HG02840 (cell line): ENCODE data around the gene SGSM2.
"Not testable (repeated sequence)": the region's sequence is repeated elsewhere in the genome, so short reads cannot be mapped to it uniquely, and the experiment has no call there.

Experiments used
- ATAC-seq: cut with Tn5 transposase; IDR thresholded peaks from one replicate; pipeline ENCODE4 v1.9.1; 2021; ENCODE audit warnings: mild to moderate bottlenecking, moderate library complexity, moderate number of reproducible peaks; ENCODE audit not compliant: unreplicated experiment, low FRiP score

Gene SGSM2, protein sequence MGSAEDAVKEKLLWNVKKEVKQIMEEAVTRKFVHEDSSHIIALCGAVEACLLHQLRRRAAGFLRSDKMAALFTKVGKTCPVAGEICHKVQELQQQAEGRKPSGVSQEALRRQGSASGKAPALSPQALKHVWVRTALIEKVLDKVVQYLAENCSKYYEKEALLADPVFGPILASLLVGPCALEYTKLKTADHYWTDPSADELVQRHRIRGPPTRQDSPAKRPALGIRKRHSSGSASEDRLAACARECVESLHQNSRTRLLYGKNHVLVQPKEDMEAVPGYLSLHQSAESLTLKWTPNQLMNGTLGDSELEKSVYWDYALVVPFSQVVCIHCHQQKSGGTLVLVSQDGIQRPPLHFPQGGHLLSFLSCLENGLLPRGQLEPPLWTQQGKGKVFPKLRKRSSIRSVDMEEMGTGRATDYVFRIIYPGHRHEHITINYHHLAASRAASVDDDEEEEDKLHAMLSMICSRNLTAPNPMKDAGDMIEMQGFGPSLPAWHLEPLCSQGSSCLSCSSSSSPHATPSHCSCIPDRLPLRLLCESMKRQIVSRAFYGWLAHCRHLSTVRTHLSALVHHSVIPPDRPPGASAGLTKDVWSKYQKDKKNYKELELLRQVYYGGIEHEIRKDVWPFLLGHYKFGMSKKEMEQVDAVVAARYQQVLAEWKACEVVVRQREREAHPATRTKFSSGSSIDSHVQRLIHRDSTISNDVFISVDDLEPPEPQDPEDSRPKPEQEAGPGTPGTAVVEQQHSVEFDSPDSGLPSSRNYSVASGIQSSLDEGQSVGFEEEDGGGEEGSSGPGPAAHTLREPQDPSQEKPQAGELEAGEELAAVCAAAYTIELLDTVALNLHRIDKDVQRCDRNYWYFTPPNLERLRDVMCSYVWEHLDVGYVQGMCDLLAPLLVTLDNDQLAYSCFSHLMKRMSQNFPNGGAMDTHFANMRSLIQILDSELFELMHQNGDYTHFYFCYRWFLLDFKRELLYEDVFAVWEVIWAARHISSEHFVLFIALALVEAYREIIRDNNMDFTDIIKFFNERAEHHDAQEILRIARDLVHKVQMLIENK

DNA sequence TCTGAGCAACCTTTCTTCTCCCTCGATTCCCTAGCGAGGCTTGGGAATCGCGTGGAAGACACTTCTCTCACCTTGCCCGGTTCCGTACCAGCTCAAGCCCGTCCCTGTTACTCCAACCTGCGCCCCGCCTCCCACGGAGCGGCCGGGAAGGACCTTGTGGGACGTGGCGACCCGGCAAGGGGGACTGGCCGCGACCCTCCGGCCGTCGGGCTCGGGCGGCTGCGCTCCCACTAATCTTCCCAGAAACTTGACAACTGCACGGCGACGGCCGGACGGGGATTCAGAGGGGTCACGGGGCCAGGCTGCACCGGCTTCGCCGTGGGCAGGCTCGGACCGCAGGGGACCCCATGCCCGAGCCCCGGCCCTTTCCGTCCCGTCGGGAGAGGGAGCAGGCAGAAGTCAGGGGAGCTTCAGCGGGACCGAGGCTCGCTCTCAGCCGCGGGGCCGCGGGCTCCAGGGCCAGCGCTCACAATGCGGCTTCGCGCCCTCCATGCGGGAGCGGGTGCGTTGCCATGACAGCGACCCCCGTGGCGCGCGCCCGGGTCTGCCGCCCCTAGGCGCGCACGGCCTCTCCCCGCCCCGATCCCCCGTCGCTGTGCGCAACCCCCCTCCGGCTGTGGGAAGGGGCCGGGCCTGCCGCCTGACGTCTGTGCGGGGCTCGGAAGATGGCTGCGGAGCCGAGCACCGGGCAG lies at the start of gene SGSM2:
TSS of gene SGSM2 (plus strand) at position 650 of the 692 bp plus-strand sequence. CDS start 188 bp downstream, outside the sequence.
- peak; percentile 4 for ATAC-seq

DNA sequence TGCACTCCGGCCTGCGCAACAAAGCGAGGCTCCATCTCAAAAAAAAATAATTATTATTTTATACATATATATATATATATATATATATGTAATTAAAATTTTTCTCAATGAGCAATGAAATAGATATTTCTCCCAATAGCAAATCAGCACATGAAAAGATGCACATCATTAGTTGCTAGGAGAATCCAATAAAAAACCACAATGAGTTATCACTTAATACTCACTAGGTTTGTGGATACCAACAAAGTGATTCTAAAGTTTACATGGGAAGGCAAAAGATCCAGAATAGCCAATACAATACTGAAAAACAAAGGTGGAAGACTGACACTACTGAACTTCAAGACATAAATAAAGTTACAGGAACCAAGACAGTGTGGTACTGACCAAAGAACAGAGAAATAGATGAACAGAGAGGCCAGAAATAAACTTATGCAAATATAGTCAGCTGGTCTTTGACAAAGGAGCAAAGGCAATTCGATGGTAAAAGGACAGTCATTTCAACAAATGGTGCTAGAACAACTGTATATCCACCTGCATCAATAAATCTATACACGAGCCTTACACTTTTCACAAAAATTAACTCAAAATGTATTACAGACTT lies 47.3 kb upstream of the SGSM2 start:
- ATAC-seq, result no peak

DNA sequence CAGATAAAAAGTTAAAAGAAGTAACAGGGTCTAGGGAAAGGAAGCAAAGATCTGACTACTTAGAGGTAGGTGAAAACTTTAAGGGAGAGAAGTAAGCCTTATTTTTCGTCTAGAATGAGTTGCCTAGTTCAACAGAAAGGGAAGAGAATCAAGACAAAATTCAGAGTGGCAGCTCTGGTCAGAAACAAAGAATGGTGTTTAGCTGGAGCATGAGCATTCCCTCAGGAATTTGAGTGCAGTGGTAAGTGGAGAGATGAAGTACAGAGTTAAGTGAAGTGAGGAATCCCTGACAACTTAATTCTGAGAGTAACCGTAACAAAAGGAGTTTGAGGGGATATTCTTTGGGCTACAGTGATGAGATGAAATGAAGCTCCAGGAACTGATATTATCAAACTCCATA lies 45.2 kb upstream of the SGSM2 start:
- no peak for ATAC-seq

DNA sequence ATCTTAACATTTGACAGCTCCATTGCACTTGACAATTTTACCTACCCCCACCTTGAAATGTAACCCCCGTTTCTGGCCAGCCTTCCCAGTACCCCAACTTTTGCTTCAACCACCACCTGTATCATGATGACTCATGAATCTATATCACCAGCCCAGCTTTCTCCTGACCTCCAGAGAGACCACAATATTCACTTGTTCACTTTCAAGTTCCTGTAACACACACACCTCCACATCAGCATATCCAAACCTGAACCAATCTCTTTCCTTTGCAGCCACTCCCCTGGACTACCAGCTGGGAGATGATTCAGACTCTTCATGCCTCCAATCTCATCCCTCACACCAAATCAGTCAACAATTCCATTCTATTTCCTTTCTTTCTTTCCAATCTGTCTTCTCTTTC lies 41.7 kb upstream of the SGSM2 start:
- no peak for ATAC-seq

DNA sequence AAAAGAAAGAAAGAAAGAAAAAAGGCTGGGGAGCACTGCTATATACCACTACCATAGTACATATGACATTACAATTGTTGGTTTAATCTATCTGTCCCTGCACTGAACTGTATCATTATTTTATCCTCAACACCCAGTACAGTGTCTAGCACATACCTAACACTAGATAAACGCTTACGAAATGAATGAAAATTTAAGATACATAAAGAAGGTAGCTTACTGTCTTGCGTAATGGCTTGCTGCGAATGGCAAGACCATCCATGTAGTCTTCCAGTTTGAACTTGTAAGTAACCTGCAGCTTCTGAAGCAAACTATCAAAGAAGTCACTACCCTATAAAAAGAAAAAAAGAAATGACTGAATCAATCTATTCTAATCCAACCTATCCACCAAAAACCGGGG lies 40.3 kb upstream of the SGSM2 start:
- ATAC-seq, result no peak

DNA sequence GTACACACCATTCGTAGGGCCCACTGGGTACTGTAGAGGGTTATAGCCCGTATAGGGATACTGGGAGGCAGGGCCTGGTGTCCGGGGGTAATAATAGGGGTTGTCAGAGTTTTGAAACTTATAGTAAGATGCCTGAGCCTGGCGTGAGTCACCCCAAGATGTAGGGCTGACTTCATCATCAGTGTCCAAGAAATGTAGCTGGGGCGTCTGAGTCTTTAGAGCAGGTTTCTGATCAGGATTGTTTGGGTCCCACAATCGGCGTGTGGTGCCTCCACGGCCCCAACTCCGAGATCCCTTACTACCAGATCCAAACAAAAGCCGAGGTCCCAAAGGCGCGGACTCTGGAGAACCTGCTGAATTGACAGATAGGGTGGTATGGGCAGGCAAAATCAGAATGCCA lies 38.2 kb upstream of the SGSM2 start:
- ATAC-seq, result no peak

DNA sequence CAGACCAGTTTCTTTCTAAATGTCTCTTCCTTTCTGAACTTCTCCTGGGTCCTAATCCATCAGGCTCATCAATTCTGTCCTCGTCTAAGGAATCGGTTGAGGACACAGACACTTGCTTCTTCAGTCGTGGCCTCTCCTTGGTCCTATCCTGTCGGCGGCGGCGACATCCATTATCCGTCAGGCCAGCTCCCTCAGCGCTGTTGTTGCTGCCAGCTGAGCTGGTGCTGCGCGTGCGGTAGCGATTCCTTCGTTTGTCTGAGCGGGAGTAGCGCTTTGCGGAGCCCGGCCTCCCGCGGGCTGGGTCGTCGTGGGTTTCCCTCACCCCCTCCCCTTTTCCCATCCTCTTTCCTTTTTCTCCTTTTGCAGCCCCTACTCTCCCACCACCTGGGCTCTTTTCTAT lies 37.5 kb upstream of the SGSM2 start:
- ATAC-seq, result no peak

DNA sequence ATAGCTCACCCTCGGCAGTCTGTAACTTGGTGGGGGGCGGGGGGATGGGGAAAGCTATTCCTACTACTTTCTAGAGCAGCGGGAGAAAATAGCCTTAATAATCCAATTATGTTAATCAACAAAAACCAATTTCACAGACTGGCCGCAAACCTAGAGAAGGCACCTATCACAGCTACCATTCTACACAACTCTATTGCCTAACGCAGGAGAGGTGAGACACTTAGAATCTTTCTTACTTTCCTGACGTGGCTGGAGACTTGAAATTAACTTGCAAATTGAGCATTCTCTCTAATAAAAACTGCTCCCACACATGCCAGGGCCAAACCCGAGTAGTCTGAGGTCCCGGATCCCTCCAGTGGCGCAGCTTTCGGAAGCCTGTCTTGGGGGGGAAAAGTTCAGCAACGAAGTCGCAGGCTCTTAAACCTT lies 34.5 kb upstream of the SGSM2 start:
- peak; percentile 7 for ATAC-seq

DNA sequence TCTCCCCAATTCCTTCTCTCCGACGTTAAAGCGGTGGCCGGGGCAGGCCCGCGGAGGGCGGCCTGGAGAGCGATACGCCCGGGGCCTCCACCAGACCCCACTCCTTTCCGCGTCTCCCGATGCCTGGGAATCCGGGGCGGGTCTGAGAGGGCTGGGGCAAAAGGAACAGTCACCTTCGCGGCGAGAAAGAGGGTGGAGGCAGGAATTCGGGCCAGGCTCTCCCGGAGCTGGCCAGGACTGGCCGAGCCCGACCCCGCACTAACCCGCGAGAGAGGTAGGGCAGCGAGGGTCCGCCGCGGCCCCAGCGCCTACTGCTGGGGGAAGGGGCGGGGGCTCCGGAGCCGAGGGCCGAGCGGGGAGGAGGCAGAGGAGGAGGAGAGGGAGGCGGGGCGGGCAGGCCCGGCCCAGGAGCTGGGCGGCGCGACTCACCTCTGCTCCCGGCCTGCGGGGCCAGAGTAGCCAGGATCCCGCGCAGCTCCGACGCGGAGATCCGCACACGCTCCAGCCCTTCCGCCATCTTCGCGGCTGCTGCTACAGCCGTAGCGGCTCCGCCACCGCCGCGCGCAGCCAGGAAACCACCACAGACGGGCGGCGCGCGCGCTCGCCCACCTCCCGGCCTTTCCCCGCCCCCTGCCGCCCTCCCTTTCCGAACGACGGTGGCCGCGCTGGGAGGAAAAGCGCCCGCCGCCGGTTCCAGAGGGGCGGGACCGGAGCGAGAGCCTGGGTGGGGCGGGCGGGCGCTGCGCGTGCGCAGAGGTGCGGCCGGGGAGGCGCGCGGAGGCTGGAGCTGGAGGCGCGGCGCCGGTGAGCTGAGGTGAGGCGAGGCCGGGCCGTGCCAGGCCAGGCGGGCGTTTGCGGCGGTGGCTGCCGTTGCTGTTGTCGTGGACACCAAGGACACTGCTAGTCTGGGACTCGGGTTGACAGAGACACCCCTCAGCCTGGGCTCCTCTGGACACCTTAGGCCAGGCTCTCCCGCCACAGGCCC lies 33.8 kb upstream of the SGSM2 start, which contains the start of the genes SMG6 and SRR:
TSS of gene SMG6 (minus strand) at position 582 of the 985 bp plus-strand sequence. CDS start at position 517, 65 bp downstream.
TSS of gene SRR (plus strand) at position 747 of the 985 bp plus-strand sequence. CDS start 11,611 bp downstream, outside the sequence.
- peak; percentile 83 for ATAC-seq

DNA sequence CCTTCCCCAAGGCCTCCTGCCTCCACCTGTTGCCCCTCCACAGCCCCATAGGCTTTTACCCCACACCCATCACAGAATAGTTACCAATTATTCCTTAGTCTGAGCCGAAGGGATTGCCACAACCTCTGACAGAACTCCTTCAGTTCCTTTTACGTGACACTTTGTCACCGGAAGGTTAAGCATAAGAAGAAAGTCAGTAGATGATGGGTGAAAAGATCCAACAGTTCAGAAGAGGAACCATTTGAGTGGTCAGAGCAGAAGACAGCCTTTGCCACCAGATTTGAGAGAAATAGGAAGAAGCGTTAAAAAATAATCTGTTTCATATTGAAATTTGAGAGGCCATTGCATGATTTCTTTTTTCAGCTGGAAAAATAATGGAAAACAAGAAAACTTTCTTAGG lies 32.4 kb upstream of the SGSM2 start:
- no peak for ATAC-seq

DNA sequence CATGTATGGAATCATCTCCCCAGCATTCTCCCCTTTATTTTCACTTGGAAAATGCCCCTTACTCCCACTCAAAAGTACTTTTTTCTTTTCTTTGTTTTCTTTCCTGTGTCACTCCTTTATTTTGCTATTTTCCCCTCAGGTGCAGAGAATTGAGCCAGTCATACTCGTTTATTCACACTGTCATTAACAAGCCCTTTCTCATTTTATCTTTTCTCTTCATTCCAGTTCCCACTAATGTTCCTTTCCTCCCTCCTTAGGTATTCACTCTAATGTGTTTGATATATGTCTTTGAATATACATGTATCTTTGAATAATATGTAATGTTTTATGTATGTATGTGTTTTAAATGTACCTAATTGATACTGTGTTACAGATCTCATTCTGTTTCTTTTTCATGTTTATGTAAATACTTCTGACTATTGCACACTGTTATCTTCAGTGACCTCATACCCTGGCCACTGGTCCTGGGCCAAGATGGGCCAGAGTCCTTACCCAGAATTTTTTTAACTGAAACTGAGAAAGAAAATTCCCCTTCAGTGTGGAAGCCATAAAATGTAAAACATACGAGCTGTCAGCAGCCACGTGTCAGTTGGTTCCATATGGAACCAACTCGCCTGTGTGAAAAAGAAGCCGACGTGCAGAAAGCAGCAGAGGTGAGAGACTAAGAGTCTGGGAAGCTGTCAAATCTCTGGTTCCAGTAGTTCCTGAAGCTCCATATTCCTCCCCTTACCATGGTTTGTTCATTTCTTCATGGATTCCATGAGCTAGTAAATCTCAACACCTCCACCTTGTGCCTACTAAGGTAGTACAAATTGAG lies 27.8 kb upstream of the SGSM2 start:
- ATAC-seq, result no peak

DNA sequence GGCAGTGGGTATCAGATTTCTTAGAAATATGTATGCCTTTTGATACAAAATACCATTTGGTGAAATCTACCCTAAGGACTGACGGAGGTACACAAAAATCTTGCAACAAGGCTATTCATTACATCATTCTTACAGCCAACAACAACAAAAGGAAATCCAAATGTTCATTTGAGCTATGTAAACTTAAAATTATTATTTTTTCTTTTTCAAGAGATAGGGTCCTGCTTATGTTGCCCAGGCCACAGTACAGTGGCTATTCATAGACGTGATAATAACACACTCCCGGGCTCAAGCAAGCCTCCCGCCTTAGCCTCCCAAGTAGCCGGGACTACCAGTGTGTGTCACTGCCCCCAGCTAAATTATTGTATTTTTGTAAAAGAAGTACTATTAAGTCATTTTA lies 24.6 kb upstream of the SGSM2 start:
- no peak for ATAC-seq

DNA sequence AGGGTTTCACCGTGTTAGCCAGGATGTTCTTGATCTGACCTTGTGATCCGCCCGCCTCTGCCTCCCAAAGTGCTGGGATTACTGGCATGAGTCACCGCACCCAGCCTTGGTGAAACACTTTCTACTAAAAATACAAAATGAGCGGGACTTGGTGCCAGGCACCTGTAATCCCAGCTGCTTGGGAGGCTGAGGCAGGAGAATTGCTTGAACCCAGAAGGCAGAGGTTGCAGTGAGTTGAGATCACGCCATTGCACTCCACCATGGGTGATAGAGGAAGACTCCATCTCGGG lies 20.4 kb upstream of the SGSM2 start:
- ATAC-seq, result not testable (repeated sequence)

DNA sequence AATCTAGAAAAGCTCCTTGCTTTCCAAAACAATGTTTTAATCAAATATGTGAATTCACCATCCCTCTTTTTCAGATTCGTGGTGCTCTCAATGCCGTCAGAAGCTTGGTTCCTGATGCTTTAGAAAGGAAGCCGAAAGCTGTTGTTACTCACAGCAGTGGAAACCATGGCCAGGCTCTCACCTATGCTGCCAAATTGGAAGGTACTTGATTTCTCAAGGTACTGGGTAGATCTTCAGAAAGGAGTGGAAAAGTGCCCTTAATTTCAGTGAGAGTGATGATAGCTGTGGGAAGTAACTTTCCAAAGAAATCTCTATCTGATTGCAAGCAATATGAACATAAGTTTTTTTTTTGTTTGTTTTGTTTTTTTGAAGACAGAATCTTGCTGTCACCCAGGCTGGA lies 19.5 kb upstream of the SGSM2 start:
- ATAC-seq, result no peak

DNA sequence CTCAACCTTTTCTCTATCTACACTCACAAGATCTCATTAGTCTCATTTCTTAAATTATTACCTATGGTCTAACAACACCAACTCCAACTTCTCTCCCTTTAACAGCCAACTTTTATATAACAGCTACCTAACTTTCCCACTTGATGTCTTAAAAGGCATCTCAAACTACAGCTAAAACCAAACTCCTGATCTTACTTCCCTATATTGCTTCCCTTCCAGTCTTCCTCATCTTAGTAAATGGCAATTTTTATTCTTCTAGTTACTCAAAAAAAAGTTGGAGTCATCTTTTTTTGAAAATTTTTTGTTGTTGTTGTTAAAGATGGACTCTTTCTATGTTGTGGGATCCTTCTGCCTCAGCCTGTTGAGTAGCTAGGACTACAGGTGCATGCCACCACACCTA lies 18.2 kb upstream of the SGSM2 start:
- ATAC-seq, result no peak

DNA sequence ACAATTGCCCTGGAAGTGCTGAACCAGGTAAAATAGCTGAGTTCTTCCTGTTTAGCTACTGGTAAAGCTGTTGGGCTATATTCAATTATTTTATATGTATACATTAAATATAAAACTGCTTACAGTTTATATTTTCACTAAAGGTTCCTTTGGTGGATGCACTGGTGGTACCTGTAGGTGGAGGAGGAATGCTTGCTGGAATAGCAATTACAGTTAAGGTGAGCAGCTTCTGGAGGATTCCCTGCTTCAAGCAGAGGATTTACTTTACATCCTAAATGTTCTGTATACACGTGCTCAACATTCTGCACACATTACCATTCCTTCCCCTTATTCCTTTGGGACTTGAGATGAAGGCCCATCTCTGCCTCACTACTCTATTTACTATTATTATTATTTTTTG lies 15.9 kb upstream of the SGSM2 start:
- no peak for ATAC-seq

DNA sequence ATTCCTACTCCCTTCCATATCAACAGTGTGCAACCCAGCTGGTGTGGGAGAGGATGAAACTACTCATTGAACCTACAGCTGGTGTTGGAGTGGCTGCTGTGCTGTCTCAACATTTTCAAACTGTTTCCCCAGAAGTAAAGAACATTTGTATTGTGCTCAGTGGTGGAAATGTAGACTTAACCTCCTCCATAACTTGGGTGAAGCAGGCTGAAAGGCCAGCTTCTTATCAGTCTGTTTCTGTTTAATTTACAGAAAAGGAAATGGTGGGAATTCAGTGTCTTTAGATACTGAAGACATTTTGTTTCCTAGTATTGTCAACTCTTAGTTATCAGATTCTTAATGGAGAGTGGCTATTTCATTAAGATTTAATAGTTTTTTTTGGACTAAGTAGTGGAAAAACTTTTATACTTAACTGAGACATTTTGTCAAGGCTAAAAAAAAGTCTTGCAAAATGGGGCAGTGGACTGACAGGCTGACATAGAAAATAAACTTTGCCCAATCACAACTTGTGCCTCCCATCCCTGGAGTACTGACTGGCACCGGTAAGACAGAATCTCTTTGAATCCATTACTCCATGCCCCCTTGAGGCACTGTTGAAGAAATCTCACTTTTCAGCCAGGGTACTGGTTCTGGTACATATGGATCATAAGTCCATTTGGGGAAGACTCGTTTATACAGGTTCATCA lies 13.5 kb upstream of the SGSM2 start:
- ATAC-seq, result no peak

DNA sequence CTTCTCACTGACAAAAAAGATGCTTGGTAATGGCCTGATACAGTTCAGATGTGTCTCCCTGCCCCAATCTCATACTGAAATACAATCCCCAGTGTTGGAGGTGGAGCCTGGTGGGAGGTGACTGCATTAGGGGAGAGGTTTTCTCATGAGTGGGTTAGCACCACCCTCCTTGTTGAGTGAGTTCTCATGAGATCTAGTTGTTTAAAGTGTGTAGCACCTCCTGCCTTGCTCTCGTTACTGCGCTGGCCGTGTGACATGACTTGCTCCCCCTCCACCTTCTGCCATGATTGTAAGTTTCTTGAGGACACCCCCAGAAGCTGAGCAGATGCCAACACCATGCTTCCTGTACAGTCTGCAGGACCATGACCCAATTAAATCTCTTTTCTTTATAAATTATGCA lies 6.0 kb upstream of the SGSM2 start:
- no peak for ATAC-seq
